Measurements from ENCODE around the gene ATP9B.

DNA sequence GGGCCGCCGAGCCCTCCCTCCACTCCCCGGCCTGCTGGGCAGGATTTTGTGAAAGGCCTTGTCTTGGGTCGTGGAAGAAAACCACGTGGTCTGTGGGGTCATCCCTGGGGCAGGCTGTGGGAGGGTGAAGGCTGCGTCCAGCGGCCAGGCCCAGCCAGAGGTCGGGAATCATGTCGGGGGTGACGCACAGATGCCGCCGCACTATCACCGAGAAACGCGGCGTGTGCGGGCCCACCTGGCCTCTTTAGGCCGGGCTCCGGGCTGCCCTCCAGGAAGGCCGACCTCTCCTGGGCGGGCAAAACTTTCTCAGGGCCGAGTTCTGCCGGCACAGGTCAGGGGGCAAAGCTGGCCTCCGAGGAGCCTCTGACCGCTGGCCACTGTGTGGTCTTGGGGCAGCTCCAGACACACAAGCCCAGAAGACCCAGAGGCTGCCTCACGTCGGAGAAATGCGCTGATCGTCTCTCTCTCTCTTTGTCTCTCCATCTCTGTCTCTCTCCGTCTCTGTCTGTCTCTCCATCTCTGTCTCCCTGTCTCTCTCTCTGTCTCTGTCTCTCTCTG, 354.9 kb downstream of the ATP9B start:
- TF ChIP-seq, protein P1, sequence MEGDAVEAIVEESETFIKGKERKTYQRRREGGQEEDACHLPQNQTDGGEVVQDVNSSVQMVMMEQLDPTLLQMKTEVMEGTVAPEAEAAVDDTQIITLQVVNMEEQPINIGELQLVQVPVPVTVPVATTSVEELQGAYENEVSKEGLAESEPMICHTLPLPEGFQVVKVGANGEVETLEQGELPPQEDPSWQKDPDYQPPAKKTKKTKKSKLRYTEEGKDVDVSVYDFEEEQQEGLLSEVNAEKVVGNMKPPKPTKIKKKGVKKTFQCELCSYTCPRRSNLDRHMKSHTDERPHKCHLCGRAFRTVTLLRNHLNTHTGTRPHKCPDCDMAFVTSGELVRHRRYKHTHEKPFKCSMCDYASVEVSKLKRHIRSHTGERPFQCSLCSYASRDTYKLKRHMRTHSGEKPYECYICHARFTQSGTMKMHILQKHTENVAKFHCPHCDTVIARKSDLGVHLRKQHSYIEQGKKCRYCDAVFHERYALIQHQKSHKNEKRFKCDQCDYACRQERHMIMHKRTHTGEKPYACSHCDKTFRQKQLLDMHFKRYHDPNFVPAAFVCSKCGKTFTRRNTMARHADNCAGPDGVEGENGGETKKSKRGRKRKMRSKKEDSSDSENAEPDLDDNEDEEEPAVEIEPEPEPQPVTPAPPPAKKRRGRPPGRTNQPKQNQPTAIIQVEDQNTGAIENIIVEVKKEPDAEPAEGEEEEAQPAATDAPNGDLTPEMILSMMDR (conservative IDR thresholded peaks at IDR 0.05) = no peak
- TF ChIP-seq EZH2 (IDR thresholded peaks at IDR 0.05; ENCODE audit: low read depth) = no peak

Measured in PC-9 (cell line).